Spinal cord (tissue), 10 donors: ENCODE measurements around the gene VPS9D1. TPM values are rescaled to one million over a fixed set of nuclear protein-coding genes. Genes with fewer than 3 reads are reported as not detected.

ENCODE experiments used
- DNase-seq, 6 donors: peaks; one replicate each; pipeline versions ENCODE4 v3.0.0 to v3.0.0-alpha.2; 2013 to 2015; ENCODE audit warnings: low spot score in 6 of 6, low read depth in 4 of 6
- H3K27ac ChIP-seq: one replicate; pipeline ENCODE4 v1.5.1; 2013; ENCODE audit warnings: low read depth, low read length, control low read depth
- H3K27me3 ChIP-seq: one replicate; pipeline ENCODE4 v1.6.1; 2013; ENCODE audit warnings: low read length; ENCODE audit not compliant: control insufficient read depth, insufficient read depth
- H3K36me3 ChIP-seq: one replicate; pipeline ENCODE4 v1.6.1; 2013; ENCODE audit warnings: low read length; ENCODE audit not compliant: control insufficient read depth, insufficient read depth
- H3K4me1 ChIP-seq: one replicate; pipeline ENCODE4 v1.6.1; 2013; ENCODE audit warnings: low read length; ENCODE audit not compliant: control insufficient read depth, insufficient read depth
- H3K4me3 ChIP-seq: one replicate; pipeline ENCODE4 v1.5.1; 2013; ENCODE audit warnings: low read depth, low read length, control low read depth
- H3K9me3 ChIP-seq: one replicate; pipeline ENCODE4 v1.6.1; 2013; ENCODE audit warnings: low read length; ENCODE audit not compliant: control insufficient read depth, insufficient read depth
- WGBS: methylation state at CpG from one replicate; pipeline ENCODE4 v1.1.5; 2013; ENCODE audit warnings: missing lambda C conversion rate; ENCODE audit not compliant: insufficient coverage; 5-methylcytosine and 5-hydroxymethylcytosine counted together
- polyA plus RNA-seq, 2 donors: library from polyadenylated mRNA; unstranded; fragments of 120-200 nt; gene quantifications; one replicate each; pipeline ENCODE4 v1.2.1, GENCODE V29; 2013; ENCODE audit not compliant: insufficient read length in 2 of 2
- total RNA-seq, 2 donors: library from RNA; depleted of rRNA in 1 of 2; stranded (reverse); fragments of 120-200 nt in 1 of 2; fragments of >200 nt in 1 of 2; gene quantifications; one replicate each; pipeline versions ENCODE4 v1.2.3 to v1.2.4, GENCODE V29; 2013 to 2014
- donor health status: healthy.

The VPS9D1 gene
- total and polyA plus RNA-seq, 4 donors, result 9.4 to 49.7 (median 26.5) TPM

GRCh38 chr16:89733792-89734191 lies 13.1 kb upstream of the VPS9D1 start:
- Histone ChIP-seq H3K27ac (no peak overlapping the region), H3K4me1 (no peaks in the 10 kb centered on the region), H3K9me3 (no peaks in the 10 kb centered on the region), H3K36me3 (peaks cover 100% of the 10 kb centered on the region), H3K27me3 (no peaks in the 10 kb centered on the region), H3K4me3 (no peak overlapping the region)
- no peak for DNase-seq
- 95% methylated on average over 16 of the region's 21 CpGs for WGBS

DNA sequence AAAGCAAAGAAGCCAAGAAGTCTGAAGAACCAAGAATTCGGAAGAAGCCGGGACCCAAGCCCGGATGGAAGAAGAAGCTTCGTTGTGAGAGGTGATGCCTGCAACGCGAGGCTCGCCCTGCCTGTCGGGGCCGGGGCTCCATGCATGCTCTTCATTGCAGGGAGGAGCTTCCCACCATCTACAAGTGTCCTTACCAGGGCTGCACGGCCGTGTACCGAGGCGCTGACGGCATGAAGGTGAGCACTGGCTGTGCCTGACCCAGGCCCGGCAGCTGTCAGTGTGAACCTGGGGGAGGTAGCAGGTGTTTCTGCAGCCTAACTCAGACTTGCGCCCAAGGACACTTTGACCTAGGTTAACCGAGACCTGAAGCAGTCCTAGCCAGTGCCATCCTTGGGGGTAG lies 12.6 kb upstream of the VPS9D1 start:
- no peak for DNase-seq
- Histone ChIP-seq H3K27me3 (no peaks in the 10 kb centered on the region), H3K4me3 (no peak overlapping the region), H3K4me1 (no peaks in the 10 kb centered on the region), H3K9me3 (no peaks in the 10 kb centered on the region), H3K27ac (no peak overlapping the region), H3K36me3 (peaks cover 100% of the 10 kb centered on the region)
- 86% methylated on average over 17 of the region's 17 CpGs for WGBS

GRCh38 chr16:89732918-89733242 lies 12.2 kb upstream of the VPS9D1 start:
- peaks cover 100% of the 10 kb centered on the region for H3K36me3 ChIP-seq

GRCh38 chr16:89732142-89732917 lies 11.6 kb upstream of the VPS9D1 start:
- H3K36me3 ChIP-seq, result peaks cover 100% of the 10 kb centered on the region
- WGBS, result 94% methylated on average over 21 of the region's 24 CpGs
- no peak overlapping the region for H3K4me3 ChIP-seq
- no peaks in the 10 kb centered on the region for H3K4me1 ChIP-seq
- no peaks in the 10 kb centered on the region for H3K9me3 ChIP-seq
- H3K27me3 ChIP-seq, result no peaks in the 10 kb centered on the region
- no peak for DNase-seq
- no peak overlapping the region for H3K27ac ChIP-seq

More at GRCh38 chr16:89732918-89733242, 12.2 kb upstream of the VPS9D1 start:
- Histone ChIP-seq H3K27ac (no peak overlapping the region), H3K4me3 (no peak overlapping the region), H3K9me3 (no peaks in the 10 kb centered on the region), H3K27me3 (no peaks in the 10 kb centered on the region), H3K4me1 (no peaks in the 10 kb centered on the region)
- WGBS, result 96% methylated on average over 9 of the region's 9 CpGs
- DNase-seq, result no peak

DNA sequence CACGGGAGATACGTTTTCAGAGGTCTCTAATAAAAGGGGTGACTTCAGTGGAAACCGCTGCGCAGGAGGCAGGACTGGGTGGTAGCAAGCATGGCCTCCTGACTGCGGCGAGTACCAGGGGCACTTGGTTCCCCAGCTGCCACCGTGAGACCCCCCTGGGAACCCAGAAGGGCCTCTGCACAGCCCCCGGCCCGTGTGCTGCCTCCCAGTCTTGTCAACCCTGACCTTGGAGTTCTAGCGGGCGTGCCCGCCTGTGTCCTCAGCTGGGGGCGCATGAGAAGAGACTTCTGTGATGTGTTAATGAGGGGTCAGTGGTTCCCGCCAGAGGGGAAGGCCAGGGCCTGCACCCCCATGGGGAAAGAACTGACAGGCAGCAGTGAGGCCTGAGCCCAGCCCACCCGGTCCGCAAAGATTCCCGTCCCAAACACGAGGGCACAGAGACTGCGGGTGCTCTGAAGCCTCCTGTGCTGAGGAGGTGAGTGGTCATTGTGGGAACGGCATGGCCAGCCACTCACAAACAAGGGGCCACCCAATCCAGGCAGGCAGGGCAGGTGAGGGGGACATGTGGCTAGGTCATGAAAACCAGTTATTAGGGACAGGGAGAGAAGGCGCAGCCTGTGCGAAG lies 10.0 kb upstream of the VPS9D1 start:
- no peak for DNase-seq
- WGBS, result 79% methylated on average over 19 of the region's 22 CpGs
- no peaks in the 10 kb centered on the region for H3K27me3 ChIP-seq
- H3K4me3 ChIP-seq, result no peak overlapping the region
- peaks cover 3% of the 10 kb centered on the region for H3K4me1 ChIP-seq
- H3K9me3 ChIP-seq, result no peaks in the 10 kb centered on the region
- no peak overlapping the region for H3K27ac ChIP-seq
- peaks cover 100% of the 10 kb centered on the region for H3K36me3 ChIP-seq

- H3K36me3 ChIP-seq, result peaks cover 100% of the 10 kb centered on the region
- H3K4me3 ChIP-seq, result no peak overlapping the region
- H3K27me3 ChIP-seq, result no peaks in the 10 kb centered on the region
- DNase-seq, result no peak
- 60% methylated on average over 14 of the region's 14 CpGs for WGBS
- peaks cover 6% of the 10 kb centered on the region for H3K4me1 ChIP-seq
- H3K9me3 ChIP-seq, result no peaks in the 10 kb centered on the region
- no peak overlapping the region for H3K27ac ChIP-seq
Measured at GRCh38 chr16:89729863-89730593, 9.3 kb upstream of the VPS9D1 start.

GRCh38 chr16:89729293-89729692 lies 8.6 kb upstream of the VPS9D1 start:
- Histone ChIP-seq H3K4me1 (peaks cover 13% of the 10 kb centered on the region), H3K27me3 (no peaks in the 10 kb centered on the region), H3K9me3 (no peaks in the 10 kb centered on the region), H3K27ac (no peak overlapping the region), H3K36me3 (peaks cover 100% of the 10 kb centered on the region), H3K4me3 (no peak overlapping the region)
- DNase-seq, result no peak
- 90% methylated on average over 14 of the region's 18 CpGs for WGBS

DNA sequence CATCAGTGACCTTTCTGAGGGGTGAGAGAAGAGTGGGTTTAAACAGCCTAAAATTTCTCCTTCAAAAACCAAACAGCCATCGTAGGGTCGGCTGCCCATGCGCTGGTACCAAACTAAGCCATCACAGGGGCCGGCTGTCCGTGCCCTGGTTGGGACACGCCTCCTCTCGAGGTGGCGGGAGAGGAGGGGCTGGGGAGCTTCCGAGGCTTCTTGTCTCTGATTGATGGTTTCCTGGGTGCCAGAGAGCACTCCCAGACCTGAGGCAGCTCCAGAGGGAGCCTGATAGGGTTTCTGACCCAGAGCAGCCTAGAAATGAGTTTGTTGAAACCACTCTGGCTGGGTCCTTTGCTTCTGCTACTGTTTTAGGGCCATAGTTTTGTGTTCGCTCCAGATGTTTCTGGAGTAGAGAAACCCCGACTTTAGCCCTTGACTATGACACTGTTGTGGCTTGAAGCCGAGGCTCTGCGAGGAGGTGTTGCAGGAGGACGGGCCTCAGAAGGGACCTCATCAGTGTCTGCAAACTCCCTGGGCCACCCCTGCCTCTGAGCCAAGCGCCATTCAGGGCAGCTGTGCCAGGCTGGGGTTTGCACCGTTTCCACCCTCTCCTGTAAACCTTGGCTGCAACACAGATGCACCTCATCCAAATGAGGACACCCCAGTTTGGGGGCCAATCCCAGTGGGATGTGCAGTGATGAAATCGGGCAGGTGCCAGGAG lies 6.9 kb upstream of the VPS9D1 start:
- no peak overlapping the region for H3K27ac ChIP-seq
- H3K4me1 ChIP-seq, result peaks cover 30% of the 10 kb centered on the region
- WGBS, result 73% methylated on average over 15 of the region's 17 CpGs
- peaks cover 100% of the 10 kb centered on the region for H3K36me3 ChIP-seq
- no peak for DNase-seq
- H3K4me3 ChIP-seq, result no peak overlapping the region
- H3K27me3 ChIP-seq, result no peaks in the 10 kb centered on the region
- H3K9me3 ChIP-seq, result no peaks in the 10 kb centered on the region
